GM21423 (cell line): Measurements from ENCODE around the gene UNC93B1.
A peak's percentile ranks its signal among the peaks of the same experiment; 100 is the strongest.

ENCODE experiments used
- ATAC-seq: cut with Tn5 transposase; IDR thresholded peaks from one replicate; pipeline ENCODE4 v1.9.1; 2021; ENCODE audit warnings: mild to moderate bottlenecking, moderate library complexity; ENCODE audit not compliant: unreplicated experiment

The UNC93B1 gene

GRCh38 chr11:68011051-68011943 lies 7.4 kb upstream of the UNC93B1 start:
- ATAC-seq: no peak

GRCh38 chr11:68010090-68011041 lies 6.5 kb upstream of the UNC93B1 start, which contains the start of gene ALDH3B1:
ALDH3B1 (plus strand) TSS chr11:68010327; CDS start chr11:68015298, 4,971 bp downstream.
- ATAC-seq: no peak

DNA sequence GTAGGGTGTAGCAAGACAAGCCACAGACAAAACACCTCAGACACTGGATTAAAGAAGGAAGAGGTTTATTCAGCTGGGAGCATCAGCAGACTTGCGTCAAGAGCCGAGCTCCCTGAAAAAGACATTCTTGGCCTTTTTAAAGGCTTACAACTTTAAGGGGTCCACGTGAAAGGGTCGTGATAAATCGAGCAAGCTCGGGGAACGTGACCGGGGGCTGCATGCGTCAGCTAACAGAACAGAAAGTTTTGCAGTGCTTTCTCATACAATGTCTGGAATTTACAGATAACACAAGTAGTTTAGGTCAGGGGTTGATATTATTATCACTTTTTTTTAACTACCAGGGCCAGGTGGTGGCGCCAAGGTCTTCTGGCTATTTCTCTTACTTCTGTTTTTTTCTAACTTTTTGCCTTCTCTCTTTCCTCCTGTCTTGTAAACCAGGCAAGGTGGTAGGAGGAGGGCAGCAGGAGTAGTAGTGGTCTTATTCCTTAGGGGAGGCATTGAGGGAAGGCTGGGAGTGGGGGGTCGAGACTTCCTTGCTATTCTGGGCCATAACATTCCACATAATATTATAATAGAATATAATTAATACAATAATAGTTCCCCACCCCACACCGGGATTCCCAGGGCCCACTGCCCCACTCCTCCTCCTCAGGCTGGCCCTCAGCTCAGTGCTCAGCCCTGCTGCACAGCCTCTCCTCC lies 5.6 kb upstream of the UNC93B1 start:
- no peak for ATAC-seq

DNA sequence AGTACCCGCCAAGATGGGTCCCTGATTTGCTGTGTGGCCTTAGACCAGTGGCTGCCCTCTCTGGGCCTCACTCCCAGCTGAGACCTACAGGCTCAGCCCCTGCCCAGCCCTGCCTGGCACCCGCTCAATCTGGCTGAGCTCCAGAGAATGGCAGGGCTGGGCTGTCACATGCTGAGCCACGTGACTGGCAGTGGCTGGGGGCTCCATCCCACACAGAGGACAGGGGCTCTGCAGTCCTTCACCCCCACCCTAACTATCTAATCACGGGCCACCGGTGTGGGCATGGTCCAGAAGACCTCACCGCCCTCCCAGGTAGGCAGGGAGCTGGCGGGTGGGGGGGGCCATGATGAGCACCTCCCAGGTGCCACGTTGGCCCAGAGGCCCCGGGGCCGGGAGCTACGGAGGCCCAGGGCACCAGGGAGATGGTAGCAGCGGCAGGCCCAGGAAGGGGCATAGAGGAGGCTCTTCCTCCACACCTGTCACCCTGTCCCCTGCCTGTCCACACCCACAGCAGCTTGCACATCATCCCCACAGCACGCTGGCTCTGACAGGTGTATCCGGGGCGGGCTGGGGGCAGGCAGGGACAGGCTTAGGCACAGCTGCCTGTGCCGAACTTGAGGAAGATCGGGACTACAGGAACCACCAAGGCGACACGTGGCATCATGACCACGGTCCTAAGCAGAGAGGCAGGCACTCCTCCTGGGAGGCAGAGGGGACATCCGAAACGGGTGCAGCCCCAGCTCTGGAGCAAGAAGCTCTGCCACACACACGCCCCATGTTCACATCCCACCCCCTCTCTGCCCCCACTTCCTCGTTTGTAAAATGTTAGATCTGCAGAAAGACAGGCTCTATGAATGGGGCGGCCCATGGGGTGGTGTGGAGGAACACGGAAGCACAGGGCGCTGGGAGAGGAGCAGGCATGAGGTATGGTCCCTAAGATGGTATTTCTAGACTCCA lies 4.8 kb upstream of the UNC93B1 start:
- no peak for ATAC-seq

DNA sequence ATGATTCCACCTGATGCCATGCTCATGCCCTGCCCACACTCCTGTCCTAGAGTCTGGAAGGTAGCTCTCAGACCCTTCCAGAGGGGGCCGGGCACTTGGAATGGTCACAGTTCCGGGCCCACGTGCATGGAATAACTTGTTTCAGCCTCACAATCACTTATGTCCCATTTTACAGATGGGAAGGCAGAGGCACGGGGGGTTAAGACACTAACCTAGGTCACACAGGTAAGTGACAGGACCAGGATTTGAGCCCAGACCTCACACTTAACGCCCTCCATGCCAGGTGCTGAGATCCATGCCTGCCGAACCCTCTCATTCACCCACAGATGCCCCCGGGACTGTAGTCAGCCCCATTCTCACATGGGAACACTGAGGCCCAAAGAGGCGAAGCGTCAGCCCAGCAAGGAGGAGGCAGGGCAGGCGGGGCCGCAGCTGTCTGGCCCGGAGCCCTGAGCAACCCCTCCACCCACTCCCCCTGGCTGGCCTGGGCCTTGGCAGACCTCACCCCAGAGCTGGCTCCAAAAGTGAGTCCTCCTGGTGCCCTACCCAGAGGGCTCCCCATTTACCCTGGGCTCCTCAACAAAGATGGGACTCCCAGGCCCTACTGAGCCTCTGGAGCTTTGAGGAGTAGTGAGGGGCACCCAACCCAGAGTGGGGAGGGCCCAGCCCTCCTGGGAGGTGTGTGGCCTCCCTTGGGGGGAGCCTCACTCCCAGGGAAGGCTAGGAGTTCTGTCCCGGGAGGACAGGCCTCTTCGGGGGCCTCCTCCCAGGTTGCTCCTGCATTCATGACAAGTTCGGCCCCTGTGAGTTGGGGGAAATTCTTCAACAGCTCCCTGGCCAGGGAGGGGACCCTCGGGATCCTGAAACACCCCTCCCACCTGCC lies 3.8 kb upstream of the UNC93B1 start:
- ATAC-seq: no peak

- no peak for ATAC-seq
These were observed 2.8 kb upstream of the UNC93B1 start for GRCh38 chr11:68006606-68007166.

DNA sequence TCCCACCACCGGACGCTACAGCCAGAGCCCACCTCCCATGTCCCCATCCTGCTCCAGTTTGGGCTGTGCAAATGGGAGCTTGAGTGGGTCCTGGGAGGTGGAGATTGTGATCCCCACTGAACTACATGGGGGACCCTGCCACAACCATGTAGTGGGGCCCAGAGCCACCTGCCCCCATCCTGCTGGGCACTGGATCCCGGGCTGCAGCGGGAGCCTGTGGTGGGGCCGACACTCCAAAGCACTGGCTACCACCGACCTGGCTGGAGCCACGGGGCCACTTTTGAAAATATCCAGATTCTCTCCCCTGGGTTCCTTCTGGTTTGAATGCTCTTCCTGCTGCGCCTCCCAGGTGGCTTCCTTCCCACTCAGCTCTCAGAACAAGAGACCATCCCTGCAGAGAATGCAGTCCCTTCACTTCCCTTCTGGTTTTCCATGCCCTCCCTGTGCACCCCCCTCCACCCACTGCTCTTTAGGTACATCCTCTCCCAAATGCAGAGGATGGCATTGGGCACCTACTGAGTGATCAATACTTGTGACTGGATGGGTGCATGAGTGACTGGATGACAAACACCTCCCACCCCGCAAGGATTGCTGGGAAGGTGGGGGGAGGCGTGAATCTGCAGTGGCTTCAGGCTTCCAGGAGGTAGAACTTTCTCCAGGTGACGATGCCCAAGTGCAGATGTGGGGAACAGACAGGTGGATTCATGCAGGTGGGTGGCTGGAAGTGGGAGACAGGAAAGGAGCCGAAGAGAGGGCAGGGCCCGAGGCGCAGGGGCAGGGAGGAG lies 846 bp upstream of the UNC93B1 start:
- no peak for ATAC-seq

GRCh38 chr11:68002938-68003845 lies 705 bp downstream of the UNC93B1 start:
- peak; percentile 40 for ATAC-seq

- ATAC-seq: peak; percentile 24
These were observed 1.3 kb downstream of the UNC93B1 start for GRCh38 chr11:68002575-68002937.

DNA sequence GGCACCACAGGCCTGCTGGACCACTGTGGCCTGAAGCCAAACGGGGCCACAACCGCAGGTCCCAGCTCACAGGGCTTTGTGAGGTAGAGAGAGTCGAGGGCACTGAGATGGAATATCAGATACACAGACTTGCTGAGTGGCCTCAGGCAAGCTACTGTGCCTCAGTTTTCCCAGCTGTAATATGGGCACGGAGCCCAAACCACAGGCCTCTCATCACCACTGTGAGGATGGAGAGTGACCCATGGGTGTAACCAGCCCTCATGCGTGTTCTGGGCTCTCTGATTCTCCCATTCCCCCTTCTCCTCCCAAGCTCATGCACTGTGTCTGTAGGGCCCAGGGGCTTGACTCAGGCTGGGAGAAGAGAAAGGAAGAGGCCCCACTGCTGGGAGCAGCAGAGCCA lies 4.2 kb downstream of the UNC93B1 start:
- no peak for ATAC-seq

DNA sequence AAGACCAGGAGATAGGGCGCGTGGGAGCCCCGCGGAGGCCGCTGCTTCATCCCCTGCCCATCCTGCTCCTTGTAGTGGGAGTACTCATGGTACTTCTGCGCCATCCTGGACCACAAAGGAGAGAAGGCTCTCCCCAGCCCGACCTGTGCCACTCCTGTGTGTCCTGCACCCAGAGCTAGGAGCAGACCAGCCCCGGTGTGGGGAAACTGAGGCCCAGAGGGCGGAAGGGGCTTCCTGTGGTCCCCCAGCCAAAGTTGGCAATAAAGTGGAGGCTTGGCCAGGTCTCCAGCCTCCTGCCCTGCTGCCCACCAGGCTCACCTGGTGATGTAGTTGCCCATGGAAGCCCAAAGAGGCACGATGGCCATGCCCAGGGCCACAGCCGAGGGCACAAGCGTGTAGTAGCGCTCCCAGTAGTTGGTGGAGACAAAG lies 4.7 kb downstream of the UNC93B1 start:
- no peak for ATAC-seq

DNA sequence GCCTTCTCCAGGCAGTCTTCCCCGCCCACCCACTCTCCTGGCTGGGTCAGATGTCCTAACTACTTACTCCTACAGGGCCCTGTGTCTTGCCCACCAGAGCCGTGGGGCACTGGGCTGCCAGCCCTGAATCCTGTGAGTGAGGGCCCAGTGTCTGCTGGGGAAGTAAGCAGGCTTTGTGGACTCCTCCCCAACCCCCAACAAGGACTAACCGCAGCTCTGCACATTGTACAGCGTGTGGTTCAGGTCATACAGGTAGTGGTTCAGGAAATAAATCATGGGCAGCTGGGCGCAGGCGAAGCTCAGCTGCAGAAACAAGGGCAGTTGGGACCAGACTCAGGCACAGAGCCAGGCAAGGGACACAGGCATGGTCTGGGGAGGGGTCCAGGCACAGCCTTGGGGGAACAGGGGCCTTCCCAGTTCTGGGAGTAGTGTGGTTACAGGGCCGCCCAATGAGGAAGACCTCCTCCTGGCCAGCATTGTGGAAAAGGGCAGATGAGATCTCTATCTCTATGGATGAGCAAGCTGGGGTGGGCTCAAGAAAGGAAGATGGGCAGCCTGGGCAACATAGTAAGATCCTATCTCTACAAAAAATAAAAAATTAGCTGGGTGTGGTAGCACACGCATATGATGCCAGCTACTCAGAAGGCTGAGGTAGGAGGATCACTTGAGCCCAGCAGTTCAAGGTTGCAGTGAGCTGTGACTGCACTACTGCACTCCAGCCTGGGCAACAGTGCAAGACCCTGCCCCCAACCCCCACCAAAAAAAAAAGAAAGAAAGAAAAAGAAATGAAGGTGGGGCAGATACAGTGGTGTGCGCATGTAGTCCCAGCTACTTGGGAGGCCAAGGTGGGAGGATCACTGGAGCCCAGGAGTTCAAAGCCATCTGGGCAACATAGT lies 5.5 kb downstream of the UNC93B1 start:
- ATAC-seq: no peak

GRCh38 chr11:67997475-67997921 lies 6.4 kb downstream of the UNC93B1 start:
- ATAC-seq: no peak

DNA sequence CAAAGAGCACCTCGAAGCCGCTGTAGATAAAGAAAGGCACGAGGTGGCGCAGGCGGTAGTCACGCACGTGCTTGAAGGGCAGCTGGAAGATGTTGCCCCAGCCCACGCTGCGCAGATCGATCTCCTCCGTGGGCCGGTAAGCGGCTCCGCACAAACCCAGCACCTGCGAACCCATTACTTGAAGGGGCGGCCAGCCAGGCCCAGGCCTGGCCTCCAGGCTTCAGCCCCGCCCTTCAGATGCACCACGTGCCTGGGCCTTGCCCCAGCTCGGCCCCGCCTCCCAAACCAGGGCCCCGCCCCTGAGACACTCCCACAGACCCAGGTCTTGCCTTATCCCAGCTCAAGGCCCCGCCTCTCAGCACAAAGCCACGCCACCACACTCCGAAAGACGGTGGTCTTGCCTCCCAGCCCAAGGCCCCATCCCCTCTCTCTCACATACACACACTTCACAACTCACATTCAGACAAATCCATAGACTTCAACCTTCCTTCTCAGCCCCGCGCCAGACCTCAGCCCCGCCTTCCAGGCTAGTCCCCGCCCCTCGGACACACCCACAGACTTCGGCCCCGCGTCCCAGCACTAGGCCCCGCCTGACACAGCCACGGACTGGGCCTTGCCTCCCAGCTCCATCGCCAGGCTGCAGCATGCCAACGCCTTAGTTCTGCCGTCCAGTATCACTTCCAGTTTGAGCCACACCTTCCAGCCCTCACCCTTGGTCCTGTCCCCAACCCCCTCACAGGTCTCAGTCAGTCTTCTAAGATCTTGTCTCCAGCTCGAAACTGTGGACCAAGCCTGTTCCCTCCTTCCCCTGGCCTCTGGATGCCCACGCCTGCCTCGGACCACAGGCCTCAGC lies 7.0 kb downstream of the UNC93B1 start:
- no peak for ATAC-seq

- no peak for ATAC-seq
These were observed 7.8 kb downstream of the UNC93B1 start for GRCh38 chr11:67996051-67996450.
